Panc1 (cell line): ENCODE data around the gene PEX19. TPM values are rescaled to one million over a fixed set of nuclear protein-coding genes. Genes with fewer than 3 reads are reported as not detected.

Experiments used
- ATAC-seq: fragments of 200-7000 bp; cut with Tn5 transposase; 2 replicates; pipeline ENCODE4 v1.9.1; 2020; ENCODE audit warnings: mild to moderate bottlenecking, moderate library complexity
- BruUV-seq: library from RNA; stranded (reverse); fragments of 400-500 nt; replicated peaks from 2 replicates; lab custom pipeline; 2021; lab: Mats Ljungman, UMichigan
- CTCF ChIA-PET: fragments of 300-600 bp; sonication (Branson Sonifier 250); formaldehyde crosslinking; loops from one replicate; lab custom pipeline; 2022; ENCODE audit warnings: antibody characterized with exemption; lab: Charles Lee
- POLR2A ChIA-PET: fragments of 300-600 bp; sonication (Branson Sonifier 250); formaldehyde crosslinking; loops from one replicate; lab custom pipeline; 2022; ENCODE audit warnings: antibody characterized with exemption; lab: Charles Lee
- DNase-seq: peaks from one replicate; pipeline ENCODE4 v3.0.0-alpha.2; 2010; ENCODE audit warnings: low read depth, low spot score
- H3K27ac ChIP-seq: 2 replicates; pipeline ENCODE4 v1.5.1; 2011; ENCODE audit warnings: mild to moderate bottlenecking, low read length, inconsistent platforms
- H3K27me3 ChIP-seq: fragments of 200-500 bp; sonication (Bioruptor generic); 2 replicates; pipeline ENCODE4 v1.6.0; 2014; ENCODE audit warnings: low read length, inconsistent platforms; ENCODE audit not compliant: control insufficient read depth, insufficient read depth
- H3K36me3 ChIP-seq: fragments of 200-500 bp; sonication (Bioruptor generic); 2 replicates; pipeline ENCODE4 v1.5.1; 2014; ENCODE audit warnings: inconsistent platforms, mild to moderate bottlenecking, low read length, moderate library complexity; ENCODE audit not compliant: control insufficient read depth, insufficient read depth
- H3K4me1 ChIP-seq: 2 replicates; pipeline ENCODE4 v1.5.1; 2011; ENCODE audit warnings: inconsistent platforms, mild to moderate bottlenecking, low read length, moderate library complexity; ENCODE audit not compliant: control insufficient read depth, insufficient read depth
- H3K4me3 ChIP-seq, 2 experiments: 2 replicates each; pipeline ENCODE4 v1.5.1; 2011 to 2012; ENCODE audit warnings: low read depth in 2 of 2, low read length in 2 of 2, mild to moderate bottlenecking in 2 of 2, inconsistent platforms in 1 of 2, moderate library complexity in 1 of 2
- H3K9me3 ChIP-seq: fragments of 200-500 bp; sonication (Bioruptor generic); 2 replicates; pipeline ENCODE4 v1.5.1; 2014; ENCODE audit warnings: low read depth, mild to moderate bottlenecking, inconsistent platforms, low read length, moderate library complexity; ENCODE audit not compliant: control insufficient read depth, insufficient read depth
- POLR2AphosphoS5 ChIP-seq: IDR thresholded peaks from 2 replicates; pipeline ENCODE4 v1.6.1; 2012; ENCODE audit warnings: mild to moderate bottlenecking, low read depth, low read length, moderate library complexity
- SIN3A ChIP-seq: IDR thresholded peaks from 2 replicates; pipeline ENCODE4 v1.6.1; 2012; ENCODE audit warnings: low read depth, mild to moderate bottlenecking, low read length, moderate library complexity, borderline replicate concordance; ENCODE audit not compliant: insufficient read depth
- TCF7L2 ChIP-seq: IDR thresholded peaks from 2 replicates; pipeline ENCODE4 v1.6.1; 2011; ENCODE audit warnings: mild to moderate bottlenecking, low read depth, low read length, inconsistent platforms
- in situ Hi-C: cut with HindIII; loops from 2 replicates; pipeline ENCODE4 v1.10.0; 2016; ENCODE audit warnings: low sequenced_read_pairs, low pct_unique_long_range_greater_than_20kb
- intact Hi-C: fragments of 100-400 bp; cut with micrococcal nuclease; formaldehyde crosslinking; loops from one replicate; pipeline ENCODE4 v1.10.0; 2022; ENCODE audit not compliant: unreplicated experiment
- total RNA-seq: library from RNA; stranded (reverse); gene quantifications from one replicate; pipeline ENCODE4 v1.2.1, GENCODE V29; 2021; ENCODE audit not compliant: unreplicated experiment
- TF ChIP-seq, protein P1 (sequence below), 2 experiments: IDR thresholded peaks; 2 replicates each; pipeline ENCODE4 v1.6.1; 2011 to 2012; ENCODE audit warnings: low read depth in 2 of 2, control low read depth in 1 of 2, low read length in 1 of 2, mild to moderate bottlenecking in 1 of 2, moderate library complexity in 1 of 2; ENCODE audit not compliant: insufficient read depth in 1 of 2
- TF ChIP-seq, protein P2 (sequence below): fragments of 450-650 bp; IDR thresholded peaks from 2 replicates; pipeline ENCODE4 v1.5.1; 2017; ENCODE audit warnings: mild to moderate bottlenecking

Gene PEX19
- total RNA-seq, 1 experiment from 2014 or later = 55.1 TPM

DNA sequence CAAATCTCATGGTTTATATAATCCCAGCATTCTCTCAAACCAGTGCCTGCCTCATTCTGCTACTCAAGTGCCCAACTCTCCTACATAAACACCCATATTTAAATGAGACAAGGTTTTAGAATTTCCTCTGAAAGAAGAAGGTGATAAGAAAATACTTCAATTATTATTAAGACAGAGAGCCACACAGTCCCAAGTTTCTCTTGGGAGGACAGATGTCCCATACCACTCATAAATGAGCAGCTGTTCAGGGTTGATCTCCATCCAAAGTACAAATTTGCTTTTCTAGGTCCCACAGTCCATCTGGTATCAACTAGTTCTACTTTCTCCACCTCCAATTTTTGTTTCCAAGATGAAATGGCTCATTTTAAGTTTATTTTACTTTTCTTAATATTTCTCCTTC lies 33.9 kb downstream of the PEX19 start:
- Histone ChIP-seq H3K27me3 (no peaks in the 10 kb centered on the region), H3K36me3 (no peaks in the 10 kb centered on the region), H3K4me1 (no peaks in the 10 kb centered on the region), H3K27ac (no peak overlapping the region), H3K9me3 (no peaks in the 10 kb centered on the region), H3K4me3 (no peak overlapping the region)
- intact Hi-C loops (no loop called here), in situ Hi-C loops (no loop called here)
- TF ChIP-seq, protein P1, sequence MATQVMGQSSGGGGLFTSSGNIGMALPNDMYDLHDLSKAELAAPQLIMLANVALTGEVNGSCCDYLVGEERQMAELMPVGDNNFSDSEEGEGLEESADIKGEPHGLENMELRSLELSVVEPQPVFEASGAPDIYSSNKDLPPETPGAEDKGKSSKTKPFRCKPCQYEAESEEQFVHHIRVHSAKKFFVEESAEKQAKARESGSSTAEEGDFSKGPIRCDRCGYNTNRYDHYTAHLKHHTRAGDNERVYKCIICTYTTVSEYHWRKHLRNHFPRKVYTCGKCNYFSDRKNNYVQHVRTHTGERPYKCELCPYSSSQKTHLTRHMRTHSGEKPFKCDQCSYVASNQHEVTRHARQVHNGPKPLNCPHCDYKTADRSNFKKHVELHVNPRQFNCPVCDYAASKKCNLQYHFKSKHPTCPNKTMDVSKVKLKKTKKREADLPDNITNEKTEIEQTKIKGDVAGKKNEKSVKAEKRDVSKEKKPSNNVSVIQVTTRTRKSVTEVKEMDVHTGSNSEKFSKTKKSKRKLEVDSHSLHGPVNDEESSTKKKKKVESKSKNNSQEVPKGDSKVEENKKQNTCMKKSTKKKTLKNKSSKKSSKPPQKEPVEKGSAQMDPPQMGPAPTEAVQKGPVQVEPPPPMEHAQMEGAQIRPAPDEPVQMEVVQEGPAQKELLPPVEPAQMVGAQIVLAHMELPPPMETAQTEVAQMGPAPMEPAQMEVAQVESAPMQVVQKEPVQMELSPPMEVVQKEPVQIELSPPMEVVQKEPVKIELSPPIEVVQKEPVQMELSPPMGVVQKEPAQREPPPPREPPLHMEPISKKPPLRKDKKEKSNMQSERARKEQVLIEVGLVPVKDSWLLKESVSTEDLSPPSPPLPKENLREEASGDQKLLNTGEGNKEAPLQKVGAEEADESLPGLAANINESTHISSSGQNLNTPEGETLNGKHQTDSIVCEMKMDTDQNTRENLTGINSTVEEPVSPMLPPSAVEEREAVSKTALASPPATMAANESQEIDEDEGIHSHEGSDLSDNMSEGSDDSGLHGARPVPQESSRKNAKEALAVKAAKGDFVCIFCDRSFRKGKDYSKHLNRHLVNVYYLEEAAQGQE (IDR thresholded peaks at IDR 0.05; ENCODE audit: insufficient read depth in 1 of 2, low read depth in 2 of 2, low read length in 1 of 2) = no peak
- TF ChIP-seq TCF7L2 (no peak), POLR2AphosphoS5 (no peak)
- TF ChIP-seq, protein P2, sequence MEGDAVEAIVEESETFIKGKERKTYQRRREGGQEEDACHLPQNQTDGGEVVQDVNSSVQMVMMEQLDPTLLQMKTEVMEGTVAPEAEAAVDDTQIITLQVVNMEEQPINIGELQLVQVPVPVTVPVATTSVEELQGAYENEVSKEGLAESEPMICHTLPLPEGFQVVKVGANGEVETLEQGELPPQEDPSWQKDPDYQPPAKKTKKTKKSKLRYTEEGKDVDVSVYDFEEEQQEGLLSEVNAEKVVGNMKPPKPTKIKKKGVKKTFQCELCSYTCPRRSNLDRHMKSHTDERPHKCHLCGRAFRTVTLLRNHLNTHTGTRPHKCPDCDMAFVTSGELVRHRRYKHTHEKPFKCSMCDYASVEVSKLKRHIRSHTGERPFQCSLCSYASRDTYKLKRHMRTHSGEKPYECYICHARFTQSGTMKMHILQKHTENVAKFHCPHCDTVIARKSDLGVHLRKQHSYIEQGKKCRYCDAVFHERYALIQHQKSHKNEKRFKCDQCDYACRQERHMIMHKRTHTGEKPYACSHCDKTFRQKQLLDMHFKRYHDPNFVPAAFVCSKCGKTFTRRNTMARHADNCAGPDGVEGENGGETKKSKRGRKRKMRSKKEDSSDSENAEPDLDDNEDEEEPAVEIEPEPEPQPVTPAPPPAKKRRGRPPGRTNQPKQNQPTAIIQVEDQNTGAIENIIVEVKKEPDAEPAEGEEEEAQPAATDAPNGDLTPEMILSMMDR = no peak
- no peak for DNase-seq
- BruUV-seq = no TSS peak
- POLR2A ChIA-PET = no interaction called here
- ATAC-seq = no peak
- CTCF ChIA-PET = interaction anchor here (1.6 kb wide), 1 partner anchor 58 kb away, joined by 8 read pairs; no protein-coding TSS in a partner anchor

DNA sequence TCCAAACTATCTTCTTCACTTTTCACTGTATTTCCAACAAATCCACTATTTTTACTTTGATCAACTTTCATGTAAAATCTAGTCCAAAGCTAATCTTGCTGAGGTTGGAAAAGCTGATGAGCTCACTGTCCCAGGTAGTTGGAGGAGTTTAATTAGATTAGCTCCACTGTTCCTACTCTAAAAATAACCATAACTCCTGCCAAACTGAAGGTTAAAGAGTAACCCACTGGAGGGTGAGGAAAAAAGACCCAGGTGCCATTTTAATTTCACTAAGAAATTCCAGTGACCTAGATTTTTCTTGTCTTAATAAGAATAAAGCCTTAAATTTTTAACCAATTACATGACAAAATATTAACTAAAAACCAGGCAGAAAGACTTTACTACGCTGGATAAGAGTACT lies 37.9 kb downstream of the PEX19 start:
- H3K4me3 ChIP-seq = no peak overlapping the region
- no peak overlapping the region for H3K27ac ChIP-seq
- H3K4me1 ChIP-seq = no peaks in the 10 kb centered on the region
- no peaks in the 10 kb centered on the region for H3K27me3 ChIP-seq
- ATAC-seq (no peak), DNase-seq (no peak)
- 0 out of 2 replicates have a peak, but pooled peaks cover 2% of the 10 kb centered on the region for H3K36me3 ChIP-seq
- ChIA-PET POLR2A (no interaction called here), CTCF (no interaction called here)
- H3K9me3 ChIP-seq = no peaks in the 10 kb centered on the region
- TF ChIP-seq, protein P2 = no peak
- no peak for TF ChIP-seq TCF7L2
- TF ChIP-seq POLR2AphosphoS5 = no peak
- TF ChIP-seq, protein P1 (IDR thresholded peaks at IDR 0.05; ENCODE audit: insufficient read depth in 1 of 2, low read depth in 2 of 2, low read length in 1 of 2) = no peak
- no peak for TF ChIP-seq SIN3A
- no TSS peak for BruUV-seq
- intact Hi-C loops = no loop called here
- in situ Hi-C loops = no loop called here
